Liver (tissue), 9 donors: ENCODE results near the gene ITPK1. TPM values are rescaled to one million over a fixed set of nuclear protein-coding genes. Genes with fewer than 3 reads are reported as not detected.

ENCODE experiments used
- DNase-seq: peaks from one replicate; pipeline ENCODE4 v3.0.0-alpha.2; 2017; ENCODE audit warnings: low spot score
- H3K27ac ChIP-seq, 2 donors: one replicate each; pipeline ENCODE4 v1.7.0; 2013; ENCODE audit warnings: inconsistent platforms in 2 of 2, low read length in 2 of 2, control low read depth in 1 of 2, low read depth in 1 of 2, mild to moderate bottlenecking in 1 of 2
- H3K27me3 ChIP-seq, 4 donors: one replicate each; pipeline versions ENCODE4 v1.6.1 to v1.7.0; 2013; ENCODE audit warnings: low read length in 3 of 4, inconsistent platforms in 1 of 4, mild to moderate bottlenecking in 1 of 4, moderate library complexity in 1 of 4; ENCODE audit not compliant: control insufficient read depth in 4 of 4, insufficient read depth in 4 of 4
- H3K36me3 ChIP-seq, 4 donors: one replicate each; pipeline versions ENCODE4 v1.6.1 to v1.7.0; 2013; ENCODE audit warnings: low read length in 3 of 4, mild to moderate bottlenecking in 3 of 4, low read depth in 1 of 4, moderate library complexity in 1 of 4; ENCODE audit not compliant: control insufficient read depth in 4 of 4, insufficient read depth in 3 of 4
- H3K4me1 ChIP-seq, 4 donors: one replicate each; pipeline versions ENCODE4 v1.6.1 to v1.7.0; 2013; ENCODE audit warnings: low read length in 3 of 4, mild to moderate bottlenecking in 3 of 4, moderate library complexity in 1 of 4; ENCODE audit not compliant: control insufficient read depth in 4 of 4, insufficient read depth in 4 of 4
- H3K4me3 ChIP-seq, 3 donors: one replicate each; pipeline versions ENCODE4 v1.6.1 to v1.7.0; 2013; ENCODE audit warnings: low read length in 3 of 3, control low read depth in 1 of 3, low read depth in 1 of 3, mild to moderate bottlenecking in 1 of 3
- H3K9ac ChIP-seq, 2 donors: one replicate each; pipeline ENCODE4 v1.7.0; 2013; ENCODE audit warnings: low read length in 2 of 2, mild to moderate bottlenecking in 2 of 2, moderate library complexity in 2 of 2, control low read depth in 1 of 2, low read depth in 1 of 2
- H3K9me3 ChIP-seq, 4 donors: one replicate each; pipeline versions ENCODE4 v1.6.1 to v1.7.0; 2013; ENCODE audit warnings: low read length in 3 of 4; ENCODE audit not compliant: control insufficient read depth in 4 of 4
- CTCF ChIP-seq: fragments of 150-350 bp; IDR thresholded peaks from 2 replicates; pipeline ENCODE4 v1.5.1; 2017; ENCODE audit warnings: improper control_type of control experiment, low read depth, low read length; ENCODE audit not compliant: missing input control
- EGR1 ChIP-seq, 2 donors: IDR thresholded peaks; 2 replicates each; pipeline ENCODE4 v1.6.1; 2016 to 2018; ENCODE audit warnings: antibody characterized with exemption in 2 of 2, low read depth in 2 of 2
- FOXA1 ChIP-seq: IDR thresholded peaks from 2 replicates; pipeline ENCODE4 v1.6.1; 2016; ENCODE audit warnings: antibody characterized with exemption
- GABPA ChIP-seq, 2 donors: IDR thresholded peaks in 1 of 2; conservative IDR thresholded peaks in 1 of 2; 2 replicates each; pipeline ENCODE4 v1.6.1; 2016; ENCODE audit warnings: antibody characterized with exemption in 2 of 2, mild to moderate bottlenecking in 1 of 2, moderate library complexity in 1 of 2
- HNF4A ChIP-seq, 2 donors: conservative IDR thresholded peaks; 2 replicates each; pipeline ENCODE4 v1.6.1; 2016; ENCODE audit warnings: antibody characterized with exemption in 2 of 2, mild to moderate bottlenecking in 2 of 2
- HNF4G ChIP-seq: IDR thresholded peaks from 2 replicates; pipeline ENCODE4 v1.6.1; 2016; ENCODE audit warnings: antibody characterized with exemption
- JUND ChIP-seq, 2 donors: IDR thresholded peaks; 2 replicates each; pipeline ENCODE4 v1.6.1; 2016; ENCODE audit warnings: antibody characterized with exemption in 2 of 2
- MAX ChIP-seq: IDR thresholded peaks from 2 replicates; pipeline ENCODE4 v1.6.1; 2016; ENCODE audit warnings: antibody characterized with exemption
- RAD21 ChIP-seq, 2 donors: IDR thresholded peaks; 2 replicates each; pipeline ENCODE4 v1.6.1; 2016; ENCODE audit warnings: antibody characterized with exemption in 2 of 2, mild to moderate bottlenecking in 2 of 2
- REST ChIP-seq: IDR thresholded peaks from 2 replicates; pipeline ENCODE4 v1.6.1; 2016; ENCODE audit warnings: antibody characterized with exemption, mild to moderate bottlenecking
- RXRA ChIP-seq, 2 donors: IDR thresholded peaks; 2 replicates each; pipeline ENCODE4 v1.6.1; 2017 to 2018; ENCODE audit warnings: antibody characterized with exemption in 2 of 2, mild to moderate bottlenecking in 1 of 2
- SP1 ChIP-seq: IDR thresholded peaks from 2 replicates; pipeline ENCODE4 v1.6.1; 2018; ENCODE audit warnings: antibody characterized with exemption, mild to moderate bottlenecking
- TAF1 ChIP-seq: conservative IDR thresholded peaks from 2 replicates; pipeline ENCODE4 v1.6.1; 2016; ENCODE audit warnings: antibody characterized with exemption, mild to moderate bottlenecking
- ZBTB33 ChIP-seq: IDR thresholded peaks from 2 replicates; pipeline ENCODE4 v1.6.1; 2016; ENCODE audit warnings: antibody characterized with exemption
- WGBS: extraction: QIAGEN DNeasy Blood & Tissue Kit; methylation state at CpG from one replicate; pipeline ENCODE4 v1.1.7; 2013; 5-methylcytosine and 5-hydroxymethylcytosine counted together
- polyA plus RNA-seq, 2 donors: library from polyadenylated mRNA; stranded (reverse) in 1 of 2; unstranded in 1 of 2; fragments of 200-250 nt in 1 of 2; fragments of >200 nt in 1 of 2; fragmentation: Nextera tagmentation in 1 of 2; extraction: Ambion mirVana in 1 of 2; gene quantifications; one replicate each; pipeline versions ENCODE4 v1.2.1 to v1.2.3, GENCODE V29; 2013 to 2015
- total RNA-seq, 2 donors: library from RNA; depleted of rRNA; stranded (reverse); fragments of >200 nt; gene quantifications; one replicate each; pipeline ENCODE4 v1.2.3, GENCODE V29; 2014
- donor health status: healthy.
- donor health status: healthy.
- donor health status: healthy.
- donor health status: healthy.
- donor health status: healthy.

ITPK1 gene
- total and polyA plus RNA-seq, 4 donors, result 9.0 to 41.2 (median 20.4) TPM

GRCh38 chr14:93056166-93056839 lies 59.4 kb downstream of the ITPK1 start (continued):
- TF ChIP-seq SP1 (no peak), FOXA1 (no peak), RXRA (IDR thresholded peaks at IDR 0.05) (no peak), RAD21 (IDR thresholded peaks at IDR 0.05) (no peak), HNF4G (no peak)

GRCh38 chr14:93055651-93056115 lies 60.0 kb downstream of the ITPK1 start:
- Histone ChIP-seq H3K4me3 (no peak overlapping the region), H3K27ac (no peak overlapping the region), H3K9ac (no peak overlapping the region), H3K9me3 (no peaks in the 10 kb centered on the region), H3K27me3 (no peaks in the 10 kb centered on the region), H3K4me1 (peaks cover 0 to 18% (median 6%) of the 10 kb centered on the region in 4 donors), H3K36me3 (peaks cover 0 to 3% (median 0%) of the 10 kb centered on the region in 4 donors)
- TF ChIP-seq FOXA1, result no peak
- peak; percentile 29 to 30 for TF ChIP-seq HNF4A (conservative IDR thresholded peaks at IDR 0.05)
- DNase-seq, result no peak
- WGBS, result 76% methylated on average over 9 of the region's 9 CpGs

GRCh38 chr14:93054876-93055275 lies 60.8 kb downstream of the ITPK1 start:
- no peaks in the 10 kb centered on the region for H3K9me3 ChIP-seq
- TF ChIP-seq HNF4G (no peak), EGR1 (IDR thresholded peaks at IDR 0.05; ENCODE audit: low read depth in 2 of 2) (no peak)
- peaks cover 0 to 3% (median 0%) of the 10 kb centered on the region in 4 donors for H3K36me3 ChIP-seq
- H3K4me3 ChIP-seq, result no peak overlapping the region
- no peak for DNase-seq
- H3K4me1 ChIP-seq, result peaks cover under 1 to 18% (median 9%) of the 10 kb centered on the region in 4 donors
- H3K27ac ChIP-seq, result no peak overlapping the region
- no peaks in the 10 kb centered on the region for H3K27me3 ChIP-seq
- 97% methylated on average over 7 of the region's 7 CpGs for WGBS
- H3K9ac ChIP-seq, result no peak overlapping the region

GRCh38 chr14:93054006-93054405 lies 61.7 kb downstream of the ITPK1 start:
- TF ChIP-seq JUND (IDR thresholded peaks at IDR 0.05) (no peak), ZBTB33 (no peak), RAD21 (IDR thresholded peaks at IDR 0.05) (no peak), HNF4A (conservative IDR thresholded peaks at IDR 0.05) (no peak), GABPA (IDR thresholded peaks at IDR 0.05 in 1 of 2, conservative IDR thresholded peaks at IDR 0.05 in 1 of 2) (no peak), FOXA1 (no peak), REST (no peak), TAF1 (no peak), CTCF (no peak), HNF4G (no peak), MAX (no peak), RXRA (IDR thresholded peaks at IDR 0.05) (no peak)
- no peak overlapping the region for H3K4me3 ChIP-seq
- H3K27me3 ChIP-seq, result no peaks in the 10 kb centered on the region
- H3K27ac ChIP-seq, result no peak overlapping the region
- H3K9ac ChIP-seq, result no peak overlapping the region
- H3K9me3 ChIP-seq, result no peaks in the 10 kb centered on the region
- peaks cover 0 to 3% (median 0%) of the 10 kb centered on the region in 4 donors for H3K36me3 ChIP-seq
- no peak for DNase-seq
- peaks cover 2 to 18% (median 10%) of the 10 kb centered on the region in 4 donors for H3K4me1 ChIP-seq
- 81% methylated on average over 6 of the region's 6 CpGs for WGBS
